Nephron (organoid): ENCODE data around the gene POR.

Experiments used
- H3K27ac Mint-ChIP-seq, 3 experiments: 2 replicates each; pipeline ENCODE4 v1.8.0; 2020; ENCODE audit warnings: mixed read lengths in 3 of 3, mild to moderate bottlenecking in 2 of 3, moderate library complexity in 1 of 3
- H3K27me3 Mint-ChIP-seq: 2 replicates; pipeline ENCODE4 v1.8.0; 2021; ENCODE audit warnings: low read depth, mild to moderate bottlenecking, moderate library complexity, mixed read lengths
- H3K36me3 Mint-ChIP-seq: 2 replicates; pipeline ENCODE4 v1.8.0; 2020; ENCODE audit warnings: low read depth, mixed read lengths
- H3K4me1 Mint-ChIP-seq: 2 replicates; pipeline ENCODE4 v1.8.0; 2020; ENCODE audit warnings: mixed read lengths
- H3K4me3 Mint-ChIP-seq, 3 experiments: 2 replicates each; pipeline ENCODE4 v1.8.0; 2020; ENCODE audit warnings: mild to moderate bottlenecking in 3 of 3, mixed read lengths in 3 of 3, moderate library complexity in 2 of 3
- H3K9me3 Mint-ChIP-seq: 2 replicates; pipeline ENCODE4 v1.8.0; 2020; ENCODE audit warnings: mixed read lengths
- TF ChIP-seq, protein P1 (sequence below), 3 experiments: fragments of 200-600 bp; sonication (generic); IDR thresholded peaks; one replicate each; pipeline ENCODE4 v1.5.0; 2021; ENCODE audit warnings: antibody characterized with exemption in 3 of 3; ENCODE audit not compliant: unreplicated experiment in 3 of 3

POR gene

DNA sequence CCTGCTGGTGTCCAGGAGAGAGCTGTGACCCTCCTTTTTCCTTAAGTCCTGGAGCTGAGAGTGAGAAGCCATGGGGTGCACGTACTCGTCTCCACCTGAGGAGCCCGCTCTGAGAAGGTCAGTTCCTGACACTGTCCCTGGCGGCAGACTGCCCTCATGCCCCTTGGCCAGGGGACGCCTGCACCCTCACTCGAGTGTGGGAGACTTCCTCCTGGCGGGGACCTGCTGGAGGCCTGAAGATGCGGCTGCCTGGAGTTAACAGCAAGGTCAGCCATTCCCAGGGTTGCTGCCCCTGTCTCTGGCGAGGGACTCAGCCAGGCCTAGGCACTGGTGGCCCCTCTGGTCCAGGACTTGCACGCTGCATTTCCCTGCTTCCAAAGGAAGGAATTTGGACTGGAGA, 53.1 kb downstream of the POR start:
- H3K4me3 Mint-ChIP-seq: no peak overlapping the region
- H3K36me3 Mint-ChIP-seq: peaks cover 23% of the 10 kb centered on the region
- H3K27ac Mint-ChIP-seq: no peak overlapping the region
- H3K9me3 Mint-ChIP-seq: no peaks in the 10 kb centered on the region
- H3K27me3 Mint-ChIP-seq: peaks cover 3% of the 10 kb centered on the region
- TF ChIP-seq, protein P1, sequence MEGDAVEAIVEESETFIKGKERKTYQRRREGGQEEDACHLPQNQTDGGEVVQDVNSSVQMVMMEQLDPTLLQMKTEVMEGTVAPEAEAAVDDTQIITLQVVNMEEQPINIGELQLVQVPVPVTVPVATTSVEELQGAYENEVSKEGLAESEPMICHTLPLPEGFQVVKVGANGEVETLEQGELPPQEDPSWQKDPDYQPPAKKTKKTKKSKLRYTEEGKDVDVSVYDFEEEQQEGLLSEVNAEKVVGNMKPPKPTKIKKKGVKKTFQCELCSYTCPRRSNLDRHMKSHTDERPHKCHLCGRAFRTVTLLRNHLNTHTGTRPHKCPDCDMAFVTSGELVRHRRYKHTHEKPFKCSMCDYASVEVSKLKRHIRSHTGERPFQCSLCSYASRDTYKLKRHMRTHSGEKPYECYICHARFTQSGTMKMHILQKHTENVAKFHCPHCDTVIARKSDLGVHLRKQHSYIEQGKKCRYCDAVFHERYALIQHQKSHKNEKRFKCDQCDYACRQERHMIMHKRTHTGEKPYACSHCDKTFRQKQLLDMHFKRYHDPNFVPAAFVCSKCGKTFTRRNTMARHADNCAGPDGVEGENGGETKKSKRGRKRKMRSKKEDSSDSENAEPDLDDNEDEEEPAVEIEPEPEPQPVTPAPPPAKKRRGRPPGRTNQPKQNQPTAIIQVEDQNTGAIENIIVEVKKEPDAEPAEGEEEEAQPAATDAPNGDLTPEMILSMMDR (IDR thresholded peaks at IDR 0.05; ENCODE audit: unreplicated experiment in 3 of 3): no peak
- peaks cover 70% of the 10 kb centered on the region for H3K4me1 Mint-ChIP-seq

DNA sequence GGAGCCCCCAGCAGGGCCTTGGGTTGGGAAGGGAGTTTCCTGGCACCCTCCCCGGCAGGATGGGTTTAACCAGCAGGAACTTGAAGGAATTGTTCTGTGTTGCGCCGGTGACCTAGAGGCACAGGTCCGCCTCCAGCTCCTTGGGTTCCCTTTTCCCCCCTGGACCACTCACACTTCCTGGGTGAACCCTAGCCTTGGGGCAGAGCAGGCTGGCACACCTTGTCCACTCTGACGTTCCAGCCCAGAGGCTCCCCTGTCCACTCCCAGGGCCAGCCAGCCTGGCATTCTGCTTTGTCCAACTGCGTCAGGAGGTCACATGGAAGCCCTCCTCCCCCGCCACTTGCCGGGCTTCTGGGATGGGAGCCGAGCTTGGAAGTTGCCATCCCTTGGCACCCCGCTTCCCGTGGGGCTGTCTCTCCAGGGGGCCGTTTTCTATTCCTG, 53.6 kb downstream of the POR start:
- Mint-ChIP-seq H3K4me1 (peaks cover 64% of the 10 kb centered on the region), H3K27ac (peak overlapping the region in 1 of 3 experiments; percentile 58), H3K4me3 (no peak overlapping the region), H3K36me3 (peaks cover 24% of the 10 kb centered on the region), H3K27me3 (no peaks in the 10 kb centered on the region), H3K9me3 (no peaks in the 10 kb centered on the region)
- TF ChIP-seq, protein P1 (IDR thresholded peaks at IDR 0.05; ENCODE audit: unreplicated experiment in 3 of 3): no peak

DNA sequence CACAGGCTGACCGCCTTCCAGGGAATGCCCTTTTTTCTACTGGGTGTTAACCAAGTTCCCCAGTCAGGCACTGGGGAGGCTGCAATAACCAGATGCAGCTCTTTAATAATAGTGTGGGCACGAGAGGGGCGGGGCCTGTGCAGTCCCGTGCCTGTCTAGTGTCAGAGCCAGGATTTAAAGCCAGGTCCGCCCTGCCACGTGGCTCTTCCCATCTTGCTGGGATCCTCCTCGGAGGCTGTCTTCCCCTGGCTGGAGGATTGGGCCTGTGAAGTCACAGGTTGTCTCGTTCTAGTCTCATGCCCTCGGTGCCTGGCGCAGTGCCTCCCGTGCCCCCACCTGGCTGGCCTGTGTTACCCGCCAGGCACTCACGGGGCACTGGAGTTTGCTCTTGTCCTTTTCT, 54.2 kb downstream of the POR start:
- TF ChIP-seq, protein P1 (IDR thresholded peaks at IDR 0.05; ENCODE audit: unreplicated experiment in 3 of 3): no peak
- Mint-ChIP-seq H3K9me3 (no peaks in the 10 kb centered on the region), H3K4me3 (no peak overlapping the region), H3K27me3 (no peaks in the 10 kb centered on the region), H3K4me1 (peaks cover 66% of the 10 kb centered on the region), H3K36me3 (peaks cover 30% of the 10 kb centered on the region), H3K27ac (peak overlapping the region in 2 of 3 experiments; percentile 14 to 58)

DNA sequence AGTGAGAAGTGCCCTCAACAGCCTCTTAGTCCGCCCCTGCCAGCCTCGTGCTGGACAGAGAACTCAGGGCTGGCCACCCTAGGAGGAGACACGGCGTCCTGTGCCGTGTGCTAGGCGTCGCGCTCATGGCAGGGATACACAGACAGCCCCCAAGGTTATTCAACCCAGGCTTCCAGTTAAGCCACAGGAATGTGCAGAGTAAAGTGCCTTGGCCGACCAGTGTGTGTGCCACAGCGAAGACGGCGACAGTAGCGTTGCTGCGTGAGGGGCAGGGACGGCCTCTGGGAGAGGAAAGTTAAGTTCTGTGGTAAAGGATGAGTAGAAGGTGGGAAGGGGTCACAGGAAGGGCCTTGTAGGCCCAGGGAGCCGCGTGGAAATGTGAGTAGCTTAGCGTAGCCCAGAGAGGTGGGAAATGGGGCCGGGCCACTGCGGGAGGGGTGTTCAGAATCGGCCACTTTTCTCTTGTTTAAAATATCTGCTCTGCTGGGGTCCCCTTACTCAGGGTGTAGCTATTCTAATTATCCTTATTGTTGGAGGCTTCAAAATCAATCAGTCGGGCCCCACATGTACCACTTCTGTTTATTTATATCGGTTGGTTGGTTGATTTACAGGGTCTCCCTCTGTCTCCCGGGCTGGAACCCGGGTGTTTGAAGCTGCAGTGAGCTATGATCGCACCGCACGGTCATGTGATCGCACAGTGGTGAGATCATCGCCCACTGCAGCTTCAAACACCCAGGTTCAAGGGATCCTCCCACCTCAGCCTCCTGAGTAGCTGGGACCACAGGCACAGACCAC, 54.9 kb downstream of the POR start:
- Mint-ChIP-seq H3K36me3 (peaks cover 35% of the 10 kb centered on the region), H3K9me3 (no peaks in the 10 kb centered on the region), H3K27me3 (no peaks in the 10 kb centered on the region), H3K27ac (peak overlapping the region in 2 of 3 experiments; percentile 14 to 54), H3K4me3 (peak overlapping the region in 2 of 3 experiments; percentile 8 to 35), H3K4me1 (peaks cover 64% of the 10 kb centered on the region)
- TF ChIP-seq, protein P1 (IDR thresholded peaks at IDR 0.05; ENCODE audit: unreplicated experiment in 3 of 3): no peak

DNA sequence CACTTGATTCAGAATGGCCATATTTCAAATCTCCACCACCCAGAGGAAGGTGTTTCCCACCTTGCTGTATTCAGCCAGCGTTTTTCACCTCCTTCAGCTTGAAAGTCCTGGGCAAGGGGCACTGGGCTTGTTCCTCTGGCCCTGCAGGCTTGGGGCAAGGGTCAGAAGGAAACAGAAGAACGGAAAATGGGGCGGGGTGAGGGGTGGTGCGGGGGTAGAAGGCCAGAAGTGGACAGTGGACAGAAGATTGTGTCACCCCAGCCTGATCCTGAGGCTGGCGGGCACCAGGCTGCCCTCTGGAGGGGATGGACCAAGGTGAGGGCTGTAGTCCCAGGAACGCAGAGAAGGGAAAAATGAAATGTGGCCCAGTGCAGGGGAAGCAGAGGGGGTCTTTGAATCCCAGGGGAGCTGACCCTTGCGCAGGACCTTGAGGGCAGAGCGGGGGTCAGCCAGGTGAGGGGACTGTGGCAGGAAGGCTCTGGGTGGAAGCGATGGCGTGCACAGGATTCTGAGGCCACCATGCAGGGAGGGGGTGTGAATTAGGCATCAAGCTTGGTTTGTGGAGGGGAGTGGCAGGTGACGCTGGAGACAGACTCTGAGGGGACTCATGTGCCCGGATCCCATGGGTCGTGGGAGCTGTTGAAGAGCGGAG, 56.5 kb downstream of the POR start:
- peak overlapping the region; percentile 44 to 74 (median 62) for H3K27ac Mint-ChIP-seq
- no peaks in the 10 kb centered on the region for H3K27me3 Mint-ChIP-seq

More for the DNA sequence above, 56.5 kb downstream of the POR start:
- Mint-ChIP-seq H3K4me1 (peaks cover 48% of the 10 kb centered on the region), H3K36me3 (peaks cover 37% of the 10 kb centered on the region), H3K9me3 (no peaks in the 10 kb centered on the region), H3K4me3 (no peak overlapping the region)
- TF ChIP-seq, protein P1 (IDR thresholded peaks at IDR 0.05; ENCODE audit: unreplicated experiment in 3 of 3): no peak
